SK-N-SH treated with all-trans-retinoic acid at 6 μM for 48 hours (cell line): ENCODE measurements around the gene CCNL2.

ENCODE experiments used
- ARNTL ChIP-seq: fragments of 450-650 bp; formaldehyde crosslinking; IDR thresholded peaks from 2 replicates; pipeline ENCODE4 v1.5.0; 2020; ENCODE audit warnings: low read depth, mild to moderate bottlenecking, moderate library complexity, borderline replicate concordance
- BACH2 ChIP-seq: fragments of 250-450 bp; sonication (Bioruptor Pico); IDR thresholded peaks from 2 replicates; pipeline ENCODE4 v1.9.0; 2021; ENCODE audit warnings: mild to moderate bottlenecking, borderline replicate concordance
- OSR1 ChIP-seq: fragments of 250-450 bp; sonication (Bioruptor Pico); IDR thresholded peaks from 2 replicates; pipeline ENCODE4 v1.8.0; 2022; ENCODE audit warnings: moderate library complexity, mild to moderate bottlenecking, inconsistent platforms
- PATZ1 ChIP-seq: fragments of 250-450 bp; sonication (Bioruptor Pico); IDR thresholded peaks from 2 replicates; pipeline ENCODE4 v1.8.0; 2020; ENCODE audit warnings: mild to moderate bottlenecking, moderate library complexity, borderline replicate concordance
- POU6F1 ChIP-seq: fragments of 250-450 bp; sonication (Bioruptor Pico); IDR thresholded peaks from 2 replicates; pipeline ENCODE4 v1.8.0; 2021; ENCODE audit warnings: low read depth, mild to moderate bottlenecking, moderate library complexity, borderline replicate concordance
- PPARA ChIP-seq: fragments of 250-450 bp; sonication (Bioruptor Pico); IDR thresholded peaks from 2 replicates; pipeline ENCODE4 v1.5.0; 2020; ENCODE audit warnings: mild to moderate bottlenecking, borderline replicate concordance
- RARB ChIP-seq: fragments of 250-450 bp; sonication (Bioruptor Pico); IDR thresholded peaks from 2 replicates; pipeline ENCODE4 v1.8.0; 2021; ENCODE audit warnings: mild to moderate bottlenecking, moderate library complexity
- SNAI2 ChIP-seq: fragments of 250-450 bp; sonication (Bioruptor Pico); IDR thresholded peaks from 2 replicates; pipeline ENCODE4 v1.5.0; 2020; ENCODE audit warnings: mild to moderate bottlenecking, moderate library complexity
- TCF4 ChIP-seq: fragments of 250-450 bp; sonication (Bioruptor Pico); IDR thresholded peaks from 2 replicates; pipeline ENCODE4 v1.8.0; 2021; ENCODE audit warnings: mild to moderate bottlenecking, moderate library complexity, borderline replicate concordance
- ZC3H10 ChIP-seq: fragments of 250-450 bp; sonication (Bioruptor Pico); IDR thresholded peaks from 2 replicates; pipeline ENCODE4 v1.5.1; 2021; ENCODE audit warnings: mild to moderate bottlenecking, moderate library complexity
- ZFP3 ChIP-seq: fragments of 250-450 bp; sonication (Bioruptor Pico); IDR thresholded peaks from 2 replicates; pipeline ENCODE4 v1.5.0; 2020; ENCODE audit warnings: mild to moderate bottlenecking, moderate library complexity
- ZFP30 ChIP-seq: fragments of 450-650 bp; formaldehyde crosslinking; IDR thresholded peaks from 2 replicates; pipeline ENCODE4 v1.5.0; 2022; ENCODE audit warnings: mild to moderate bottlenecking, moderate library complexity
- TF ChIP-seq, protein P1 (sequence below): fragments of 250-450 bp; sonication (Bioruptor Pico); IDR thresholded peaks from 2 replicates; pipeline ENCODE4 v1.5.1; 2020; ENCODE audit warnings: low read depth, mild to moderate bottlenecking, moderate library complexity
- TF ChIP-seq, protein P2 (sequence below): fragments of 250-450 bp; sonication (Bioruptor Pico); IDR thresholded peaks from 2 replicates; pipeline ENCODE4 v1.5.0; 2020; ENCODE audit warnings: mild to moderate bottlenecking, moderate library complexity

DNA sequence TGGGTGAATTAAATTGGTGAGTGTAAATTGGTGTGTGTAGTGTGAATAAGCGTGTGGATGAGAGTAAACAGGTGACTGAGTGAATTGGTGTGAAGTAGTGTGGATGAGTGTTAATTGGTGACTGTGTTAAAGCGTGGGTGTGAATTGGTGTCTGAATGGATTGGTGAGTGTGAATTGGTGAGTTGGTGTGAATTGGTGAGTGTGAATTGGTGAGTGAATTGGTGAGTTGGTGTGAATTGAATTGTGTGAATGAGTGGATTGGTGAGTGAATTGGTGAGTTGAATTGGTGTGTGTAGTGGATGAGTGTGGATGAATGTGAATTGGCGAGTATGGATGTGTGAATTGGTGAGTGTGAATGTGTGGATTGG, 32.5 kb downstream of the CCNL2 start:
- TF ChIP-seq ZFP30 (CRISPR knock-in tag) (no peak), PATZ1 (CRISPR knock-in tag) (no peak), ARNTL (CRISPR knock-in tag) (no peak), POU6F1 (CRISPR knock-in tag) (no peak), OSR1 (no peak), SNAI2 (CRISPR knock-in tag) (no peak), BACH2 (no peak), TCF4 (CRISPR knock-in tag) (no peak), ZFP3 (no peak), RARB (CRISPR knock-in tag) (no peak), PPARA (CRISPR knock-in tag) (no peak), ZC3H10 (no peak)
- TF ChIP-seq, protein P1, sequence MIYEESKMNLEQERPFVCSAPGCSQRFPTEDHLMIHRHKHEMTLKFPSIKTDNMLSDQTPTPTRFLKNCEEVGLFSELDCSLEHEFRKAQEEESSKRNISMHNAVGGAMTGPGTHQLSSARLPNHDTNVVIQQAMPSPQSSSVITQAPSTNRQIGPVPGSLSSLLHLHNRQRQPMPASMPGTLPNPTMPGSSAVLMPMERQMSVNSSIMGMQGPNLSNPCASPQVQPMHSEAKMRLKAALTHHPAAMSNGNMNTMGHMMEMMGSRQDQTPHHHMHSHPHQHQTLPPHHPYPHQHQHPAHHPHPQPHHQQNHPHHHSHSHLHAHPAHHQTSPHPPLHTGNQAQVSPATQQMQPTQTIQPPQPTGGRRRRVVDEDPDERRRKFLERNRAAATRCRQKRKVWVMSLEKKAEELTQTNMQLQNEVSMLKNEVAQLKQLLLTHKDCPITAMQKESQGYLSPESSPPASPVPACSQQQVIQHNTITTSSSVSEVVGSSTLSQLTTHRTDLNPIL (CRISPR knock-in tag): no peak
- TF ChIP-seq, protein P2, sequence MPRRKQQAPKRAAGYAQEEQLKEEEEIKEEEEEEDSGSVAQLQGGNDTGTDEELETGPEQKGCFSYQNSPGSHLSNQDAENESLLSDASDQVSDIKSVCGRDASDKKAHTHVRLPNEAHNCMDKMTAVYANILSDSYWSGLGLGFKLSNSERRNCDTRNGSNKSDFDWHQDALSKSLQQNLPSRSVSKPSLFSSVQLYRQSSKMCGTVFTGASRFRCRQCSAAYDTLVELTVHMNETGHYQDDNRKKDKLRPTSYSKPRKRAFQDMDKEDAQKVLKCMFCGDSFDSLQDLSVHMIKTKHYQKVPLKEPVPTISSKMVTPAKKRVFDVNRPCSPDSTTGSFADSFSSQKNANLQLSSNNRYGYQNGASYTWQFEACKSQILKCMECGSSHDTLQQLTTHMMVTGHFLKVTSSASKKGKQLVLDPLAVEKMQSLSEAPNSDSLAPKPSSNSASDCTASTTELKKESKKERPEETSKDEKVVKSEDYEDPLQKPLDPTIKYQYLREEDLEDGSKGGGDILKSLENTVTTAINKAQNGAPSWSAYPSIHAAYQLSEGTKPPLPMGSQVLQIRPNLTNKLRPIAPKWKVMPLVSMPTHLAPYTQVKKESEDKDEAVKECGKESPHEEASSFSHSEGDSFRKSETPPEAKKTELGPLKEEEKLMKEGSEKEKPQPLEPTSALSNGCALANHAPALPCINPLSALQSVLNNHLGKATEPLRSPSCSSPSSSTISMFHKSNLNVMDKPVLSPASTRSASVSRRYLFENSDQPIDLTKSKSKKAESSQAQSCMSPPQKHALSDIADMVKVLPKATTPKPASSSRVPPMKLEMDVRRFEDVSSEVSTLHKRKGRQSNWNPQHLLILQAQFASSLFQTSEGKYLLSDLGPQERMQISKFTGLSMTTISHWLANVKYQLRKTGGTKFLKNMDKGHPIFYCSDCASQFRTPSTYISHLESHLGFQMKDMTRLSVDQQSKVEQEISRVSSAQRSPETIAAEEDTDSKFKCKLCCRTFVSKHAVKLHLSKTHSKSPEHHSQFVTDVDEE (CRISPR knock-in tag): no peak
